ENCODE results near the gene PRKCQ.

PRKCQ gene

GRCh38 chr10:6464862-6465430 lies 115.1 kb downstream of the PRKCQ start:
- no peak for TF ChIP-seq GATA3 (IDR thresholded peaks at IDR 0.05; ENCODE audit: low read depth, low read length)
- TF ChIP-seq GATA2 (IDR thresholded peaks at IDR 0.05; ENCODE audit: low read depth, low read length) = no peak

GRCh38 chr10:6463366-6463765 lies 116.7 kb downstream of the PRKCQ start:
- no peak for TF ChIP-seq GATA2 (IDR thresholded peaks at IDR 0.05; ENCODE audit: low read depth, low read length)
- TF ChIP-seq GATA3 (IDR thresholded peaks at IDR 0.05; ENCODE audit: low read depth, low read length) = no peak

- TF ChIP-seq GATA2 (IDR thresholded peaks at IDR 0.05; ENCODE audit: low read depth, low read length) (no peak), GATA3 (IDR thresholded peaks at IDR 0.05; ENCODE audit: low read depth, low read length) (no peak)
Measured at GRCh38 chr10:6461961-6462360, 118.1 kb downstream of the PRKCQ start.

- TF ChIP-seq GATA2 (IDR thresholded peaks at IDR 0.05; ENCODE audit: low read depth, low read length) = no peak
- no peak for TF ChIP-seq GATA3 (IDR thresholded peaks at IDR 0.05; ENCODE audit: low read depth, low read length)
Measured at GRCh38 chr10:6460861-6461409, 119.1 kb downstream of the PRKCQ start.

- TF ChIP-seq GATA3 (IDR thresholded peaks at IDR 0.05; ENCODE audit: low read depth, low read length) (no peak), GATA2 (IDR thresholded peaks at IDR 0.05; ENCODE audit: low read depth, low read length) (no peak)
Measured at GRCh38 chr10:6458814-6459213, 121.3 kb downstream of the PRKCQ start.

GRCh38 chr10:6457376-6457775 lies 122.7 kb downstream of the PRKCQ start:
- TF ChIP-seq GATA3 (IDR thresholded peaks at IDR 0.05; ENCODE audit: low read depth, low read length) (no peak), GATA2 (IDR thresholded peaks at IDR 0.05; ENCODE audit: low read depth, low read length) (no peak)

- TF ChIP-seq GATA3 (IDR thresholded peaks at IDR 0.05; ENCODE audit: low read depth, low read length) (no peak), GATA2 (IDR thresholded peaks at IDR 0.05; ENCODE audit: low read depth, low read length) (no peak)
Measured at GRCh38 chr10:6456067-6456466, 124.0 kb downstream of the PRKCQ start.

- TF ChIP-seq GATA2 (IDR thresholded peaks at IDR 0.05; ENCODE audit: low read depth, low read length) (no peak), GATA3 (IDR thresholded peaks at IDR 0.05; ENCODE audit: low read depth, low read length) (no peak)
Measured at GRCh38 chr10:6455592-6455991, 124.5 kb downstream of the PRKCQ start.

- TF ChIP-seq GATA2 (IDR thresholded peaks at IDR 0.05; ENCODE audit: low read depth, low read length) (no peak), GATA3 (IDR thresholded peaks at IDR 0.05; ENCODE audit: low read depth, low read length) (no peak)
Measured at GRCh38 chr10:6446711-6447110, 133.4 kb downstream of the PRKCQ start.

GRCh38 chr10:6445671-6446316 lies 134.3 kb downstream of the PRKCQ start:
- TF ChIP-seq GATA3 (IDR thresholded peaks at IDR 0.05; ENCODE audit: low read depth, low read length) = no peak
- no peak for TF ChIP-seq GATA2 (IDR thresholded peaks at IDR 0.05; ENCODE audit: low read depth, low read length)

- TF ChIP-seq GATA3 (IDR thresholded peaks at IDR 0.05; ENCODE audit: low read depth, low read length) = no peak
Measured at GRCh38 chr10:6431861-6432260, 148.2 kb downstream of the PRKCQ start.

GRCh38 chr10:6431186-6431585 lies 148.9 kb downstream of the PRKCQ start:
- TF ChIP-seq GATA3 (IDR thresholded peaks at IDR 0.05; ENCODE audit: low read depth, low read length) = no peak
- no peak for TF ChIP-seq GATA2 (IDR thresholded peaks at IDR 0.05; ENCODE audit: low read depth, low read length)

- TF ChIP-seq GATA2 (IDR thresholded peaks at IDR 0.05; ENCODE audit: low read depth, low read length) = no peak
- TF ChIP-seq GATA3 (IDR thresholded peaks at IDR 0.05; ENCODE audit: low read depth, low read length) = no peak
Measured at GRCh38 chr10:6430423-6430980, 149.6 kb downstream of the PRKCQ start.

GRCh38 chr10:6427357-6427959 lies 152.6 kb downstream of the PRKCQ start:
- no peak for TF ChIP-seq GATA3 (IDR thresholded peaks at IDR 0.05; ENCODE audit: low read depth, low read length)
- TF ChIP-seq GATA2 (IDR thresholded peaks at IDR 0.05; ENCODE audit: low read depth, low read length) = no peak

GRCh38 chr10:6426317-6426716 lies 153.8 kb downstream of the PRKCQ start:
- TF ChIP-seq GATA3 (IDR thresholded peaks at IDR 0.05; ENCODE audit: low read depth, low read length) = no peak
- TF ChIP-seq GATA2 (IDR thresholded peaks at IDR 0.05; ENCODE audit: low read depth, low read length) = no peak

Measured in SH-SY5Y (cell line).